BE2C (cell line): Measurements from ENCODE around the gene ABCA7.

ENCODE experiments used
- DNase-seq: peaks from one replicate; pipeline ENCODE4 v3.0.0-alpha.2; 2020
- H3K27me3 ChIP-seq: fragments of 250-450 bp; sonication (Bioruptor Pico); 2 replicates; pipeline ENCODE4 v1.5.1; 2020; ENCODE audit warnings: mild to moderate bottlenecking
- H3K36me3 ChIP-seq: fragments of 250-450 bp; sonication (Bioruptor Pico); 2 replicates; pipeline ENCODE4 v1.5.1; 2020; ENCODE audit warnings: mild to moderate bottlenecking
- H3K4me1 ChIP-seq: fragments of 250-450 bp; sonication (Bioruptor Pico); 2 replicates; pipeline ENCODE4 v1.5.1; 2020
- H3K4me3 ChIP-seq: 2 replicates; pipeline ENCODE4 v1.5.1; 2011; ENCODE audit warnings: low read depth, low read length
- H3K9me3 ChIP-seq: fragments of 250-450 bp; sonication (Bioruptor Pico); 2 replicates; pipeline ENCODE4 v1.5.1; 2020
- CTCF ChIP-seq: IDR thresholded peaks from 2 replicates; pipeline ENCODE4 v1.5.1; 2012; ENCODE audit warnings: mild to moderate bottlenecking, low read depth, low read length

The ABCA7 gene

GRCh38 chr19:1082165-1082927, 42.4 kb downstream of the ABCA7 start:
- Histone ChIP-seq H3K27me3 (peaks cover 17% of the 10 kb centered on the region), H3K4me3 (peak overlapping the region; percentile 27), H3K4me1 (peaks cover 4% of the 10 kb centered on the region; the same call in 1 of the 2 replicates), H3K36me3 (no peaks in the 10 kb centered on the region), H3K9me3 (no peaks in the 10 kb centered on the region)
- no peak for TF ChIP-seq CTCF
- DNase-seq = peak; percentile 88

GRCh38 chr19:1082928-1083816, 43.3 kb downstream of the ABCA7 start:
- Histone ChIP-seq H3K4me1 (peaks cover 4% of the 10 kb centered on the region; the same call in 1 of the 2 replicates), H3K36me3 (peaks cover under 1% of the 10 kb centered on the region), H3K4me3 (peak overlapping the region; percentile 27; the same call in 1 of the 2 replicates), H3K27me3 (peaks cover 17% of the 10 kb centered on the region), H3K9me3 (no peaks in the 10 kb centered on the region)
- DNase-seq = no peak
- TF ChIP-seq CTCF = no peak

GRCh38 chr19:1084024-1084868, 44.3 kb downstream of the ABCA7 start:
- Histone ChIP-seq H3K4me3 (no peak overlapping the region), H3K27me3 (peaks cover 17% of the 10 kb centered on the region), H3K9me3 (no peaks in the 10 kb centered on the region), H3K36me3 (peaks cover 11% of the 10 kb centered on the region), H3K4me1 (peaks cover 4% of the 10 kb centered on the region; the same call in 1 of the 2 replicates)
- no peak for TF ChIP-seq CTCF
- DNase-seq = peak; percentile 8

GRCh38 chr19:1085053-1085658, 45.2 kb downstream of the ABCA7 start:
- H3K36me3 ChIP-seq = peaks cover 16% of the 10 kb centered on the region
- peaks cover 4% of the 10 kb centered on the region; the same call in 1 of the 2 replicates for H3K4me1 ChIP-seq
- H3K4me3 ChIP-seq = no peak overlapping the region
- H3K27me3 ChIP-seq = peaks cover 17% of the 10 kb centered on the region
- no peak for DNase-seq
- no peaks in the 10 kb centered on the region for H3K9me3 ChIP-seq
- no peak for TF ChIP-seq CTCF

- DNase-seq = no peak
- H3K27me3 ChIP-seq = peaks cover 17% of the 10 kb centered on the region
- no peak overlapping the region for H3K4me3 ChIP-seq
- H3K4me1 ChIP-seq = peaks cover 4% of the 10 kb centered on the region; the same call in 1 of the 2 replicates
- H3K9me3 ChIP-seq = no peaks in the 10 kb centered on the region
- peaks cover 20% of the 10 kb centered on the region for H3K36me3 ChIP-seq
- TF ChIP-seq CTCF = no peak
These were observed 46.0 kb downstream of the ABCA7 start for GRCh38 chr19:1085676-1086442.
